ENCODE data around the gene CDKN2D.

GRCh38 chr19:10611907-10612306 is 43.1 kb upstream of the CDKN2D start:
- TF ChIP-seq CTCF (IDR thresholded peaks at IDR 0.05; ENCODE audit: control extremely low read depth in 1 of 3, insufficient read depth in 1 of 3, low read depth in 1 of 3, low read length in 3 of 3) = no peak
- no peak for TF ChIP-seq RFX5 (IDR thresholded peaks at IDR 0.05; ENCODE audit: borderline replicate concordance, low read depth, low read length)
- TF ChIP-seq, protein P1, sequence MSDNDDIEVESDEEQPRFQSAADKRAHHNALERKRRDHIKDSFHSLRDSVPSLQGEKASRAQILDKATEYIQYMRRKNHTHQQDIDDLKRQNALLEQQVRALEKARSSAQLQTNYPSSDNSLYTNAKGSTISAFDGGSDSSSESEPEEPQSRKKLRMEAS (IDR thresholded peaks at IDR 0.05) = no peak
- no peak for TF ChIP-seq CTBP2 (IDR thresholded peaks at IDR 0.05; ENCODE audit: borderline replicate concordance, insufficient read depth, insufficient read length, low read length)
- TF ChIP-seq SUZ12 (IDR thresholded peaks at IDR 0.05; ENCODE audit: low read length) = no peak

Data from H1 (cell line).